Measurements from ENCODE around the gene ODR4.

- TF ChIP-seq CTCF (IDR thresholded peaks at IDR 0.05; ENCODE audit: low read depth, low read length, missing input control) = no peak
- TF ChIP-seq MAX (IDR thresholded peaks at IDR 0.05) = no peak
- no peak for TF ChIP-seq YY1 (IDR thresholded peaks at IDR 0.05)
- TF ChIP-seq ZBTB33 (IDR thresholded peaks at IDR 0.05) = no peak
- TF ChIP-seq REST (IDR thresholded peaks at IDR 0.05) = no peak
- TF ChIP-seq SP1 (IDR thresholded peaks at IDR 0.05) = no peak
- TF ChIP-seq HNF4G (IDR thresholded peaks at IDR 0.05) = no peak
- no peak for TF ChIP-seq FOXA1 (IDR thresholded peaks at IDR 0.05)
- no peak for TF ChIP-seq TAF1 (conservative IDR thresholded peaks at IDR 0.05)
- TF ChIP-seq RAD21 (IDR thresholded peaks at IDR 0.05) = no peak
Measured at GRCh38 chr1:186463926-186464325, 88.3 kb downstream of the ODR4 start.

All from liver (tissue), 3 donors.